AG04449 (cell line): ENCODE measurements around the gene NAV2.

Source experiments
- CTCF ChIA-PET: fragments of 350-600 bp; formaldehyde crosslinking; extraction: SDS; loops from one replicate; lab custom pipeline; 2021; ENCODE audit warnings: antibody characterized with exemption; lab: Yijun Ruan, JAX
- POLR2A ChIA-PET: fragments of 400-600, 350-600 bp; formaldehyde crosslinking; extraction: SDS; loops from one replicate; lab custom pipeline; 2020; ENCODE audit warnings: antibody characterized with exemption, inconsistent platforms; lab: Yijun Ruan, JAX
- DNase-seq: peaks from one replicate; pipeline ENCODE4 v3.0.0-alpha.2; 2010; ENCODE audit warnings: low read depth, low spot score
- H3K4me3 ChIP-seq: 2 replicates; pipeline ENCODE4 v1.5.1; 2011; ENCODE audit warnings: low read depth, mild to moderate bottlenecking, control low read depth, low read length
- TF ChIP-seq, protein P1 (sequence below): IDR thresholded peaks from one replicate; pipeline ENCODE4 v1.5.1; 2011; ENCODE audit warnings: mild to moderate bottlenecking, moderate library complexity, low read length, control low read depth, inconsistent platforms; ENCODE audit not compliant: insufficient read depth; ENCODE audit errors: missing control alignments

Gene NAV2

DNA sequence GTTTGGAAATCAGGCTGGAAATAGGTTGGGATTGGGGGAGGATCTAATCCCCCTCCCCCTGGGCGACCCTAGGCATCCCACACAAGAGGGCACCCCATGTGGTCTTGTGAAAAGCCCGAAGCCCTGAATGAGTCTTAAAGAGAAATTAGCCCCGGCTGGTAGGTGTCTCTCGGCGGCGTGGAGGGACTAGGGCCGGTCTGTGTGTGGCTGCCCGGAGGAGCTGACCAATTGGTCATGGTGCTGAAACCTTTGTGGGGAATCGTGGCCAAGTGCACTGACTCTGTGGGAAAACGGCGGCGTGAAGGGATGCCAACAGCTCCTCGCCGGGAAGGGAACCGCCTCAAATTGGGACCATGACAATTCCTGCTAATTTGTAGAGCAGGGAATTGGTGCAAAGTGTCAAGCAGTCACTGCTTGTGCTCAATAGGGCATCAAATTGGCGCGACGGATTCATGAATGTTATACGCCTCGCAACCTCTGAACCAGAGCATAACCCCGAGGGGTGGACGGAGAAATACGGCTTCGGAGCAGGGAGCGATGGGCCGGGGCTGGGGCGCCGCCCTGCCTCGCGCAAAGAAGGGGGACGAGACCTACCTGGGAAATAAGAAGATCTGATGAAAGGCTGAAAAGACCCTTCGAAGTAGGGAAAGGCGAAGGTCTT, 446.1 kb downstream of the NAV2 start:
- TF ChIP-seq, protein P1, sequence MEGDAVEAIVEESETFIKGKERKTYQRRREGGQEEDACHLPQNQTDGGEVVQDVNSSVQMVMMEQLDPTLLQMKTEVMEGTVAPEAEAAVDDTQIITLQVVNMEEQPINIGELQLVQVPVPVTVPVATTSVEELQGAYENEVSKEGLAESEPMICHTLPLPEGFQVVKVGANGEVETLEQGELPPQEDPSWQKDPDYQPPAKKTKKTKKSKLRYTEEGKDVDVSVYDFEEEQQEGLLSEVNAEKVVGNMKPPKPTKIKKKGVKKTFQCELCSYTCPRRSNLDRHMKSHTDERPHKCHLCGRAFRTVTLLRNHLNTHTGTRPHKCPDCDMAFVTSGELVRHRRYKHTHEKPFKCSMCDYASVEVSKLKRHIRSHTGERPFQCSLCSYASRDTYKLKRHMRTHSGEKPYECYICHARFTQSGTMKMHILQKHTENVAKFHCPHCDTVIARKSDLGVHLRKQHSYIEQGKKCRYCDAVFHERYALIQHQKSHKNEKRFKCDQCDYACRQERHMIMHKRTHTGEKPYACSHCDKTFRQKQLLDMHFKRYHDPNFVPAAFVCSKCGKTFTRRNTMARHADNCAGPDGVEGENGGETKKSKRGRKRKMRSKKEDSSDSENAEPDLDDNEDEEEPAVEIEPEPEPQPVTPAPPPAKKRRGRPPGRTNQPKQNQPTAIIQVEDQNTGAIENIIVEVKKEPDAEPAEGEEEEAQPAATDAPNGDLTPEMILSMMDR: no peak
- CTCF ChIA-PET: interaction anchor here (0.6 to 1.1 kb wide), 3 partner anchors 196 to 451 kb away, joined by 3 to 5 read pairs (median 3); no protein-coding TSS in a partner anchor
- H3K4me3 ChIP-seq: no peak overlapping the region
- DNase-seq: no peak
- POLR2A ChIA-PET: no interaction called here

DNA sequence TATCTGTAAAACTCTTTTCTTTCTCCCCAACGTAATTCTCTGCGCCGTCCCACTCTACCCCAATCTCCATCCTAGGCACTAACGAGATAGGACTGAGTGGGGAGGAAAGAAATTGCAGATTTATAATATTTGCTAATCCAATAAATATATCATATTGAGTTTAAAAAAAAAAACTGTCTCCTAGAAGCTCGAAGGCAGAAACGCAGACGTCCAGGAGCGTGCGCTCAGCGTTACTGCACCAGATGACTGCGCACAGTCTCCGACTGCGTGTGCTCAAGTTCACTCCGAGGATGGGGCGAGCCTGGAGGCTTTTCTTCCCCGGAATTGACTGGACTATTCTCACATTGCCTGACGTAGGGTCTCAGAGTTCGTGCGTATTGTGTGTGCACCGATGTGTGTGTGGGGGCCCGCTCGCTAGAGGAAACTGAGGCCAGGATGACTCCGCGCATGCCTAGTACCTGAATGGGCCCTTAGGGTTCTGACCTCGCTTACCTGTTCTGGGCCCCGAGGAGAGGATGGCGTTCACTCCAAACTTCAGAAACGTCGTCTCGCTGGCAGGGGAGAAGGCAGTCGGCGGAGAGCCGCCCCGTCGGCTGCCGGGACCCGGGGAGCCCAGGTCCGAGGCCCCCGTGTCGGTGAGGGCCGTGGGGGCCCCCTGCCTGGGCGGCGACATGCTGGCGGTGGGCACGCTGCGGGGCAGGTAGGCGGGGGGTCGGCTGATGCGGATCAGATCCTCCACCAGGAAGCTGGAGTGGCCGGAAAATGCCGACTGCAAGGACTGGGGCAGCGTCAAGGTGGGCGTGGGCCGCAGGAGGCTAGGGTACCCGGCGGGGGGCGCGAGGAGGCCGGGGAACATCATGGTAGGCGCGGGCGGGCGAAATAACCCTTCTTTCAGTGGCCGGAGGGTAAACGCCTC, 447.1 kb downstream of the NAV2 start:
- TF ChIP-seq, protein P1: no peak
- ChIA-PET POLR2A (no interaction called here), CTCF (no interaction called here)
- H3K4me3 ChIP-seq: no peak overlapping the region
- no peak for DNase-seq

DNA sequence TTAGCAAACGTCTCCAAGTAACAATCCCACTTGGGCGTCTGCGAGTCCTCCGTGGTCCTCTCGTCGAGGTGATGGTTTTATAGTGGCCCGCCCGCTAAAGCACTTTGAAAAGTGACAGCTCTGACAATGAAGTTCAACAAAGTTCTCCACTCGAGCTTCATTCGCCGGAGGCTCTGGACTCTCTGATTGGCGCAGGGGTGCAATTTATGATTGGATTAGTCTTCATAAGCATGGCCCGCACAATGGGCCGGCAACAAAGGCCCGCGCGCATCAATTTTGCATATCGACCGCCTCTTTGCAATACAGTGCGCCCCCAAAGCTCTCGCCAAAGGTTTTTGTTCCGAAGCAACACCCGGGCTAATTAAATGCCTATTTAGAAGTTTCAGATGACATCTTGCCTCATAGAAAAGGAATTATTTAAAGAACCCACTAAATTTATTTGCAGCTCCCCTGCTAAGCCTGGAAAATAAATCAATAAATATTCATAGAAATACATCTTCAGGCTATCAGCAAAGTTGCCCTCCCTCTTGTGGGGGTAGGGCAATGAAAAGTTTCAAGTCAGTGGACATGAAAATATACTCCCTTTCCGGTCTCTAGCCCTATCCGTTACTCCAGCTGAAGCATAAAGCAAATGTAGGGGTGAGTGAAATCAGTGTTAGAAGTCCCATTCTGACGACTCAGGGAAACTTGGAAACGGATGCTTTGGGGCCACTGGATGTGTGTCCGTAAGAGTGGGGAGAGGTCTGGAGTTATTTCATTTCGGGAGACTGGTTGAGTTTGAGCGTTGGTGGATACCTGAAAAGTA, 448.0 kb downstream of the NAV2 start, which contains the start of gene DBX1:
DBX1 (minus strand) TSS at position 51 of the 805 bp plus-strand sequence. CDS start 151 bp downstream, outside the sequence.
- ChIA-PET CTCF (interaction anchor here (1.2 kb wide), 1 partner anchor 49 kb away, joined by 3 read pairs; no protein-coding TSS in a partner anchor), POLR2A (no interaction called here)
- TF ChIP-seq, protein P1: no peak
- no peak for DNase-seq
- no peak within 1 kb of the TSS for H3K4me3 ChIP-seq

DNA sequence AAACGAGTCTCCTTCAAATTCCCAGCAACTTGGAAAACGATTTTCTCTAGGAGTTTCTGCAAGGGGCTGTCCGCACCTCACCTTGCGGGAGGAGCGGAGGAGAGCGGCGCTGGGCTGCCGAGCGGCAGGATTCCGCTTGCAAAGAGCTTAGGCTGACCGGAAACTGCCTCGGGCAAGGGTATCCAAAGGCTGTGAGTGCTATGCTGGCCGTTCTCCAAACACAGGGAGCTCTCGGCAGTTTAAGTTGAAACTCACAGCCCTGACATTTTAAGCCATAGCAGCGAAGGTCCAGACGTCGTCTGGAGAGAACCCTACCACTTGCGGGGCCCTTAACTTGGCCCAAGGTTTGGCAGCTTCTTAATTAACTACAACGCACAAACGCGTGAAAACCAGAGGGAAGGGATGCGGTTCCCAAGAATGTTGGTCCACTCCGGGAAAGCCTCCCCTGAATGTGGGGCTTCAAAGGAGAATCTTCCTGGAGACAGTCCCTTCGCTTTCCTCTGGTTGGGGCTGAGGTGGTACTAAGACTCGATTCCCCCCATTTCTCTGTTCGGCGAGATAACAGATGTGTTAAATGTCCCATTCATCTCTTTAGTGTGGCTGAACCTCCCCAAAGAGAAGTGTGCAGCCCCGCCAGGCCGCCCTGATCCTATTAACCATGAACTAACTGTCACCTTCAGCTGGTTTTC, 448.7 kb downstream of the NAV2 start:
- no peak overlapping the region for H3K4me3 ChIP-seq
- TF ChIP-seq, protein P1: no peak
- CTCF ChIA-PET: interaction anchor here (1.2 kb wide), 1 partner anchor 50 kb away, joined by 3 read pairs; no protein-coding TSS in a partner anchor
- DNase-seq: no peak
- POLR2A ChIA-PET: interaction anchor here (0.6 kb wide), 1 partner anchor 12 kb away, joined by 3 read pairs; no protein-coding TSS in a partner anchor

DNA sequence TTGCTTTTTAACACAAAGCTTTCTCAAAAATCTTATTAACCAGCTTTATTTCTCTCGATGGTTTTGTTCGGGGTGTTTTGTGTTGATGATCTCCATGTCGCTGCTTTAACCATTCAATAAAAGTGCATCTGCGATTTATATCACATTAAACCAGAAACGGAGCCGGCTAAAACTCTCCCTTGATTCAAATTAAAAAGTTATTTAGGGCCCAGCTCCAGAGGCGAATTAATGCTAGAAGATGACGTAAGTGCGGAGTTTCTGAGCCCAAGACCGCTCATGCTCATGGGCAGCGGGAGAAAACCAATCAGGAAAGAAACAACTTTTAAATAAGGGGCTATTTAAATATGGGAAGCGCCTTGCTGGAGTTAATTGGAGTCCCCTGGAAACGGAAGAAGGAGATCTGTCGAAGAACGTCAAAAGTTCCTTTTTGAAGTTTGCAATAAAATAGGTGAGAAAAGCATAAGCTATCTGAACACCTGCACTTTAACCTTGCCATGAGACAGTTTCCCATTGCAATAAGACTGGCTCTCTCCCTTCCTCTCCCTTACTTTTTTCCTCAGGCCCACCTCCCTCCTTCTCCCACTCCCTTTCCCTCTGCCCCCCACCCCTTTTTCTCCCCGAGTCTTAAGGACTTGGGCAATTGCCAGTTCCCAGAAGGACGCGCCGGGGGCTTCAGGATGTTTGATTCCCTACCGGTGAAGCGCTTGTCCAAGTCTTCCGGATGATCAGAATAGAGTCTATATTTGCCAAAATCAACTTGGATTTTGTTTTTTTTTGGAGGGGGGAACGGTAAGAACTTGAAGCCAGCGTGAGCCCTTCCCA, 449.5 kb downstream of the NAV2 start:
- DNase-seq: no peak
- TF ChIP-seq, protein P1: no peak
- ChIA-PET POLR2A (interaction anchor here (0.6 kb wide), 1 partner anchor 11 kb away, joined by 3 read pairs; no protein-coding TSS in a partner anchor), CTCF (no interaction called here)
- no peak overlapping the region for H3K4me3 ChIP-seq
